Measurements from ENCODE around the gene PDZD7.

- TF ChIP-seq POLR2A (IDR thresholded peaks at IDR 0.05) (no peak), CTCF (IDR thresholded peaks at IDR 0.05) (no peak), EP300 (IDR thresholded peaks at IDR 0.05) (no peak), POLR2AphosphoS5 (IDR thresholded peaks at IDR 0.05) (no peak)
Observed at GRCh38 chr10:101014966-101015581, 15.9 kb downstream of the PDZD7 start.
